Activated CD4-positive, alpha-beta T cell treated with anti-CD3 and anti-CD28 coated beads, Interleukin-2, amount 50 U/mL, for 48 hours (primary cell): Measurements from ENCODE around the gene TBX6.

Experiments used
- DNase-seq, 2 experiments: peaks; one replicate each; pipeline ENCODE4 v3.0.0-alpha.2; 2020

The TBX6 gene

DNA sequence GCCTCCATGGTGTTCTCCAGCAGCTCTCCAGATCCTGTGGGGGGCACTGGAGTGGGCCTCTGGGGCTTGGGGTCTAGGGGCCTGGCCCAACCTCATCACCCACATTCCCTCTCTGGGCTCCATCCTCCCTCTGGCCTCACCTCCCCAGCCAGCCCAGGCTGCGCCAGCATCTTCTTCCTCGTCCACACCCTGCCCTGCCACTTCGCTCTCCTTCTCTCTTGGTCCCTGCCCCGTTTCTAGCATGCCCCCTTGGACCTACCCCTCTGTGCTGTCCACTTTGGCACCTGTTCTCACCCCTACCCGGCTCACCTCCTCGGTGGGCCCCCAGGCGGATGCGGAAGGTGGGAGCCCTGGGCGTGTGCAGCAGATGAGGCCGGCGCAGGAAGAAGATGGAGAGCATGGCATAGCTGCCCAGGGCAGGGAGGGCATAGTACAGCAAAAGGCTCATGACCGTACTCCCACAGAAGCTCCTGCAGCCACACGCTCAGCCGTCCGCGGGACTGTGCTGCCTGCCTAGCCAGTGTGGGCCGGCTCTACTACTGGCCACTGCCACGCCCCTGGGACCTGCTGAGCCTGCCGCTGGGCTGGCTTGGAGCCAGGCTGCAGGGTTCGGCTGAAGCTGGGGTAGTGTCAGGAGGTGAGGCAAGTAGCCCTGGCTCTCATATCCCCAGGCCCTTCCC lies 21.4 kb upstream of the TBX6 start, which contains the start of gene GDPD3:
Gene GDPD3 (minus strand): TSS at position 507 of the 680 bp plus-strand sequence. CDS start 59 bp downstream, at position 448.
- DNase-seq: no peak

DNA sequence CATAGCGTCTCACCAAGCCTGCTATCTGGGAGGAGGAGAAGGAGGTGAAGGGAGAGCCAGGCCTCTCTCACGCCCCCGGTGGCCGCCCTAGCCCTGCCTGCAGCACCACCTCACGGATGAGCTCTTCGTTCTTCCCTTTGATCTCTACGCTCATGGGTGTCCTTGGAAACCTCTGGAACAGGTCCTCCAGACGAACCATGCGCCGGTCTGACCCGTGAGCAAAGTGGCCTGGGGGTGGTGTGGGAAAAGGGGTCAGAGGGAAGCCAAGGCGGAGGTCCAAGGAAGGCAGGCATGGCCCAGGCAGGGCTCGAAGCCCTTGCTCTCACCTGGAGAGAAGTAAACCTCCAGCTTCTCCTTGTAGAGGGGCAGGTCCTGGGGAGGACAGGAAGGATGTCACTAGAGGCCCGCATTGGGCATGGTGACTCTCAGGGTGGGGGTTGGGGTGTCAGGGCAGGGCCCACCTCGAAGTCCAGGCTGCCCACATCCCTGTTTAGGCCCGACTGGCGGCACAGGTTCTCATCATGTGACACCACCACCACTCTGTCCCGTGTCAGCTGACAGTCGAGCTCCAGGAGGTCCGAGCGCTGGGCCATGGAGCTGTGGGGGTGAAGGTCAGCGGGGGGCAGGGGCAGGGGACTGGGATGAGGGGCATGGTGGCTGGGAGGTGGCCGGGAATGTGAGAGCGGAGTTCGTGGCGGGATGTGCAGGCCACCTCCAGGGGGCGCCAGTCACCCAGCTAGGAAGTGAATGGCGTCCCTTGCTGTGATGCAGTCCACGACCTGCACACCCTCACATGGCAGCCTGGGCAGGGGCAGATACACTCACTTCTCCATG lies 20.7 kb upstream of the TBX6 start:
- peak; percentile 77 to 83 for DNase-seq

DNA sequence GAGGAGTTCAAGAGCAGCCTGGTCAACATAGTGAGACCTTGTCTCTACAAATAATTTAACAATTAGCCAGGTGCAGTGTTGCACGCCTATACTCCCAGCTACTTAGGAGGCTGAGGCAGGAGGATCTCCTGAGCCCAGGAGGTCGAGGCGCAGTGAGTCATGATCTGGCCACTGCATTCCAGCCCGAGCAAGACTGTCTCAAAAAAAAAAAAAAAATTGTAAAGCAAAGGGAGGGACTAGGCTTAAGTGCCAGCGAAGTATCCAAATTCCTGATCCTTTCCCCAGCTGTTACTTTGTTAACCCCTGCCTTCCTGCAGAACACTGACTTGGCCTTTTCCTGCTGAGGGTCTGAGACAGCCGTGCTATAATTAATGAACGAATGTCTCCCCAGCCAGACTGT lies 18.9 kb upstream of the TBX6 start:
- DNase-seq: no peak

DNA sequence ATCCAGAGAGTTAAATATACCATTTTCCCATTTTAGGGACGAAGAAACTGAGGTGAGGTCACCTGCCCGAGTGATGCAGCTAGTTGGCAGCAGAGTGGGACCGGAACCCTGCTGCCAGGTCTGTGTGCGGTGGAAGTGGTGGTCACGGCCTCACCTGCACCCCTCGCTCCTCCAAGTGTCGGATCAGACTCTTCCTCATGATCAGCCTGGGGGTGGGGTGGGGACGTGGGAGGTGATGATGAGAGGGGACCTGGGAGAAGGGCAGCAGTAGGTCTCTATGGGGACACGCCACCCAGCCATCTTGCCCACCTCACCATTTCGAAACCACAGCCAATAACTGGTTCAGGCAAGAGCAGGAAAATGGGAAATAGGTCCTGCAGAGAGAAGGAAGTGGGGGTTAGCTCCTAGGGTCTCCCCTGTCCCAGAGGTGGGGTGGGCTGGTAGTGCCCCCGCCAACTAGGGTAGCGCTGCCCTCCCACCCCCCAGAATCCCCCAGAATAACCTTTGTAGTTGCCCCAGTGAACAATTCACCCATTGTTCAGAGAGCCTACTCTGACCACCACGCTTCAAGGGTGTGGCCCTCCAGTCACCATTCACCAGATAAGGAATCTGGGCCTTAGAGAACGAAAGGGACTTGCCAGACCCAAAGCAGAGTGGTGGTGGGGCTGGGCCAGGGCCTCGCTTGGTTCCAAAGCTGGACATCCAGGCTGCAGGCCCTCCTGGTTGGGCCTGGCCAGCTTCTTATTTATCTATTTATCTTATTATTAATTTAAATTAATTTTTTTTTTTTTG lies 16.5 kb upstream of the TBX6 start:
- DNase-seq: no peak

DNA sequence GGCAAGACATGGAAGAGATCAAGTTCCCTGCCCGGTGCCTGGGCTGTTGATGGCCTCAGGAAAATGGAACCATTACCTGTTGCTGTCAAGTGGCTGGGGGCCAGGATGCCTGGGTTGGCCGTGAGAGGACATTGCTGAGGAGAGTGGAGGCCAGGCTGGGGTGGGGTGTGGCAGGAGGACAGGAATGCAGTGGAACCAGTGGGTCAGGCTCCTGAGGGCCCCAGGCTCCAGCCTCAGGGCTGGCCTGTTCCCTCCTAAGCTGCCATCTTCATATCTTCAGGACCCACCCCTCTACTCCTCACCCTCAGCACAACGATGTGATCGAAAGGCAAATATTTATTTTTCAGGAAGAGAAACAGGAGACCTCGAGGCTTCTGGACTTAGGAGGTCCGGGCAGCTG lies 12.8 kb upstream of the TBX6 start:
- DNase-seq: no peak

DNA sequence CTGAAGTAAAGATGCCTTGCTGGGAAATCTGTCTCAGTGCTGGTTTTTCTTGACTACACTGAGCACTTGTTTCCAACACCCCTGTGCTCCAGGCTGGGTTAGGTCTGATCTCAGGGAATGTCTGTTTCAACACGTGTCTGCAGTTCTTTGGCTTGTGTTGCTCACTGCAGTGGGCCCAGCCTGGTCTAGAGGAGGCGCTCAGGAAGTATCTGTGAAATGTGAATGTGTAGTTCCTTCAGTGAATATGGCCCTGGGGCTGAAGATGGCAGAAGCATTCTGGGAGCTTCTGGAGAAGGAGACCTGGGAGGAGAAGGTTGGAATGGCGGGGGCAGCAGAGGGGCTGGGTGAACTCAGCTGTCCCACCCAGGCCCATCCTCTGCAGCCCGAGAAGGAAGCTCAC lies 12.4 kb upstream of the TBX6 start:
- DNase-seq: no peak

DNA sequence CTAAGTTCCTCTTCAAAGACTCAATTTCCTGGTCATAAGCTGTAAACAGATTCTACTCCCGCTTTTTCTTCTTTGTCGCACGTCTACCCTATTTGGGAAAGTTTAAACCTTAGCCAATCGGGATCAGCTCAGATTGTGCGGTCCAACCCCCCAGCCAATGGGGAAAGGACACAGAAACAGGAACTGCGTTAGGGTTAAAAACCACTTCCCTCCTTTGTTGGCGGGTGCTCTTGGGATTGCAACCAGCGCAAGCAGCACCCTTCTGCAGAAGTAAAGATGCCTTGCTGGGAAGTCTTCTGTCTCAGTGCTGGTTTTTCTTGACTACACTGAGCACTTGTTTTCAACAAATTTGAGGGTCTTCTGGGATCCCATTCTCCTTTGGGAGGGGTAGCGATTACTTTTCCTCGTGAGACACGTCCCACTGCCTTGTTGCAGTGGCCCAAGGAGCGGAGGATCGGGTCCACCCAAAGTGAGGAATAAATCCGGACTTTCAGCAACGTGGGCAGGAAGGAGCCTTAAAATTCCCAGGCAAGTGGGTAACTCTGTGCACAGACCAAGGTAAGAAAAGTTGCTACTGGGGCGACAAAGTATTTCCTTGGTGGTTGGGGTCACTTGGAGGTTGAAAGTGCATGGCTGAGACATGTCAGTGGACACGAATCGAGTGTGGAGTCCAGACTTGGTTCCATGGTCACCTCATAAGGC lies 5.3 kb upstream of the TBX6 start:
- DNase-seq: no peak

DNA sequence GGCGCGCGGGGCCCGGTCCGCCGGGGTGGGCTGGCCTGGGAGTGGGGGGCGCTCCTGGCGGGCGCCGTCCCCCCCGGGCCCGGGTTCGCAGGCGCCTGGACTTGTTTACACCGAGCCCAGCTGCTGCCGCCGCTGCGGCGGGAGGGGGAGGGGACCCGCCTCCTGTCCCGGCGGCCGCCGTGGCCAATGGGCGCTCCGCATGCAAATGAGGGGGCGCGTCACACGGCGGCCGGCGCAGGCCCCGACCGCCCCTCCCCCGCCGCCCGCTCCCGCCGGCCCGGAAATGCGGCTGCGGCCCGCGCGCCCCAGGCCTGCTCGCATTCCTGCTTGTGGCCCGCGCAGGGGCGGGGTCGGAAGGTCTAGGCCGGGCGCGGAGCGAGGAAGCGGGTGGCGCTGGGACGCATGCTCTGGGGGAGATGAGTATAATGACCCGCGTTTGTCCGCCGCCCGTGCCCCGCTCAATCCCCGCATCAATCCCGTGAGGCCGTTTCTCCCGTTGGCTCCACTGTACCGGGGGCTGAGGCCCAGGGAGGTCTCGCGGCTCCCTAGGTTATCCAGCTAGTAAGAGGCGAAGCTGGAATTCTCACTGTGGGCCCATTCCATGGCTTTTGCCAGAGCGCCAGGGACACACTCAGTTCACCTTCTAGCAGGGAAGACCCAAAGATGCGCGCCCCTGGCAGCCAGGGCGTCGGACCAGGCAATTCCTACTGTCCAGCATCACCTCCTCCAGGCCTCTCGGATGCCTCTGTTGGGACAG lies 4.6 kb upstream of the TBX6 start, which contains the start of gene YPEL3:
Gene YPEL3 (minus strand): TSS at position 109 of the 757 bp plus-strand sequence. CDS start 731 bp downstream, outside the sequence.
- DNase-seq: peak; percentile 86 to 87

DNA sequence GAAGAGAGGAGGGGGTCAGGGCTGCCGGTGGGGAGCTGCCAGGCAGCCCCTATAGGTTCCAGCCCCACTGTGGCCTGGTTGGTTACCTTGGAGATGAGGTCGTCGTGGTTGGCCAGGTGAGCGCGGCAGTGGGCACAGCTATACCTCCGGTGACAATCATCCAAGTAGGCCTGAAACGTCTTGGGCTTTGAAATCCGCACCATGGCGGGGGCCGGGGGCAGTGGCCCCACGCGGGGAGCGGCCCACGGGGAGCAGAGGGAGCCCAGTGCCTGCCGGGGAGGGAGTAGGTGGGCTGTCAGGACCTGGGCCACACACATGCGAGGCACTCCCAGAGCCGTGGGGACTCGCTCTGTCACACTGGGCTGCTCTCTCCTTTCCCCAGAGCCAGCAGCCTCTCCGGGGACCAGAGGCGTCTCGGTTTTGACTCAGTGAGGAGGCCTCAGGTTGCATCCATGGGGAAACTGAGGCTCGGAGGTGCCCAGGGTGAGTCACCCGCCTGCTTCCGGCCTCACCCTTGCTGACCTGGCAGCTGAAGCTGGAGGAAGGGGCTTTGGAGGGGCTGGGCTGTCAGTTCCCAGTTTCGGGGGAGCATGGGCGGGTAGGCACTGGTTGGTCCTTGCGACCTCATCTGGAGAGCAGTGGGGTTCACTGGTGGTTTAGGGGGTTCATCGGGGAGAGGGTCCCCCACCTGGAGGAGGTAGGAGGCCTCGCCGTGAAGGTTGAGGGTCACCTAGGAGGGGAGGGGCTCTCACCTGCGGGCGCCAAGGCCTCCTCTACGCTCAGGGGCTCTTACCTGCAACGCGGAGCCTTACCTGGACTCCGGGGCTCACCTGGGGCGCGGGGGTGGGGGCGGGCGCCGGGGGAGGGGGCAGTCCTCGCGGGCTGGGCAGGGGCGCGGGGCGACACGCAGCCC lies 3.7 kb upstream of the TBX6 start:
- no peak for DNase-seq

DNA sequence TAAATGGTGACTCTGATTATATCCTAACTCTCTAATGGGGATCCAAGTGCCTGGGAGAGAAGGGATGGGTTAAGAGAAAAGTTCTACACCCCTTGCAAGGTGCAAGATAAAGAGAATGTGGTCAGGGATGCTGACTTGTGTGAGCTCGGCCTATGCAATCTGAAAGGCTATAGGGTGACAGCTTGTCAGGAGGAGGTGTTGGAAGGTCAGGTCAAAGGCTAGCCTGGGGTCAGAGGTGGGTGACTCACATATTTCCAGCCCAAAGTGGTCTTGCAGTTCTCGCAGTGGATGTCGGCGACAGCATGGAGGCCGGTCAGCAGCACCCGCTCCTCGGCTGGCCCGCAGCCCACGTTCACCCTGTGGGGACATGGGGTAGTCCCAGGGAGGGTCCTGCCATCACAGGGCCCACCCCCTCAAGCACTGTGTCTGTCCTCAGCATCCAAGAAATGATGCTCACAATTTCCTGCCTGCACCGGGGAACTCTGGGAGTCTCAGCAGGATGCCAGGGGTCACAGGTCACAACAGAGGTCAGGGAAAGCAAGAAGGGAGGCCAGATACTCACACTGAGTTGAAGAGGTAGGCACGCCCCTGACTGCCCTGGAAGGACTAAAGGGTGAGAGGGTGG lies 2.9 kb upstream of the TBX6 start:
- DNase-seq: no peak

DNA sequence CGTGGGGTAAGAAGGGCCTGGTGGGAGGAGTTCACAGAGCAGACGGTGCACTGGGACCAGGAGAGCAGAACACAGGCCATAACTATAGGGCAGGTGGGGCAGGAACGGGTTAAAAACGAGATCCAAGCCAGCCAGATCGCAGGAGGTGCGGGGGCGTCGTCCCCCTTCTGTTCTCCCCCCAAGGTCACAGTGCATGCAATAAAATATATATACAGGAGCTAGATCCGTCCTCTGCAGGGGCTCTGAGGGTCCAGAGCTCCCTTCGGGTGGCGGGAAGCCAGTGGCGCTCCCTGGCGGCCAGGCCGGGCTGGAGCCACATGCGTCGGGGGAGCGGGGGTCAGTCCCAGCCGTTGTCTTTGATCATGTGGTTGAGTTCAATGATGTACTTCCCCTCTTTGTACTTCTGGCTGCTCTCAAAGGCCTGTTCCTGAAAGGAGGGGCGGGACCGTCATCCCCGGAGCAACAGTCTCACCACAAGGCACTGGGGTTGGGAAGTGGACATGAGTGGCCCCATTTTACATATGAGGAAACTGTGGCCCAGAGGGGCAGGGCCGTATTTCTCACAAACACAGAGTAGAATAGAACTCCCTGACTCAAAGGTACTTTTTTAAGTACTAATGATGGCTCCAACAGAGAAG lies 768 bp upstream of the TBX6 start:
- peak; percentile 82 to 84 for DNase-seq

DNA sequence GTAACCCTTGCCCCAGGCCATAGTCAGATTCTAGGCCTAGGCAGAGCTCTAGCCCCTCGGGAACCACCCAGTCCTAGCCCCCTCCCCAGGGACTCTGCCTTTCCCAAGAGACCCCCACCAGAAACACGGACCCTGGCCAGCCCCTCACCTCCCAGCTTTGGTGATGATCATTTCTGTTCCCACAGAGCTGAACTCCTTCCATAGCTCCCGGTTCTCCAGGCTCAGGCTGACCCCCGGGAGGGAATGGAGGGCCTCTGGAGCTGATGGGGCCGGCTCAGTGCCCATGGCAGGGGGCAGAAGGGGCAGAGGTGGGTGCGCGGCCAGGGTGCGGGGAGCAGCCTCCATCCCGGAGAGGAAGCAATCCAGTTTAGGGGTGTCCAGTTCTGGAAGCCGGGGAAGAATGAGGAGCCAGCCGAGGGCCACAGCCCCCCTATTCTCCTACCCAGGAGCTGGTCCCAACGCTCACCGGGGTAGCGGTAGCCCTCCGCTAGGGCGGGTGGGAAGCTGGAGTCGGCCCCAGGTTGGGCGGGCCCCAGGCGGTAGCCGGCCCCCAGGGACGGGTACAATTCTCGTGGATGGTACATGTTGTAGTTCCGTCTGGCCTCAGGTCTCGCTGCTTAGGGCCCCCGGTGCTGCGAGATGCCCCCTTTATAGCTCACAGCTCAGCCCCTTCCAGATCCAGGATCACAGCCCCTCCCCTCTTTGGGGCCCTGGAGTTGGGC lies 953 bp downstream of the TBX6 start:
- no peak for DNase-seq

DNA sequence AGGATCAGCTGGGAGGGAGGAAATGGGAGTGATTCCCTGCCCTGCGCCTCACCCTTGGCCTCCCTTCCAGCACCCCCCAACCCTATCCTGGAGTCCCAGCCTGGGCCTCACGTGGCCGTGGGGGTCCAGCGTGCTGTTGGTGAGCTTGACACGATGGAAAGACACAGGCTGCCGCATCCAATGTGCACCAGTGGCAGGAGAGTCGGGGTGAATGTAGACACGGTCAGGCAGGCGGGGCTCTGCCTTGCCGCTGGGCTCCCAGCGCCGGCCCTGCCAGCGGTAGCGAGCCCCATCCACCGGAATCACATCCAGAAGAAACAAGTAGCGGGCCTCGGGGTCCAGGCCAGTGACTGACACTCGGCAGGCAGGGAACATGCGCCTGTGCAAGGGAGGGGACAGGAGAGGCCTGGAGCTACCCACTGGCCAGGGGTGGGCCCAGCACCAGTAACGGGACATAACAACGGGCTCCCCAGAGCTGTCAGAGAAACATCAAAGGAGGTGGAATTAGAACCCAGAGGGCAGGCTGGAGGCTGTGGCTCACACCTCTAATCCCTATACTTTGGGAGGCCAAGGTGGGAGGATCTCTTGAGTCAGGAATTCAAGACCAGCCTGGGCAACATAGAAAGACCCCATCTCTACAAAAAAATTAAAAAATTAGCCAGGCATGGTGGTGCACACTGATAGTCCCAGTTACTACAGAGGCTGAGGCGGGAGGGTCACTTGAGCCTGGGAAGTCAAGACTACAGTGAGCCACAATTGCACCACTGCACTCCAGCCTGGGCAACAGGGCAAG lies 2.7 kb downstream of the TBX6 start:
- no peak for DNase-seq

DNA sequence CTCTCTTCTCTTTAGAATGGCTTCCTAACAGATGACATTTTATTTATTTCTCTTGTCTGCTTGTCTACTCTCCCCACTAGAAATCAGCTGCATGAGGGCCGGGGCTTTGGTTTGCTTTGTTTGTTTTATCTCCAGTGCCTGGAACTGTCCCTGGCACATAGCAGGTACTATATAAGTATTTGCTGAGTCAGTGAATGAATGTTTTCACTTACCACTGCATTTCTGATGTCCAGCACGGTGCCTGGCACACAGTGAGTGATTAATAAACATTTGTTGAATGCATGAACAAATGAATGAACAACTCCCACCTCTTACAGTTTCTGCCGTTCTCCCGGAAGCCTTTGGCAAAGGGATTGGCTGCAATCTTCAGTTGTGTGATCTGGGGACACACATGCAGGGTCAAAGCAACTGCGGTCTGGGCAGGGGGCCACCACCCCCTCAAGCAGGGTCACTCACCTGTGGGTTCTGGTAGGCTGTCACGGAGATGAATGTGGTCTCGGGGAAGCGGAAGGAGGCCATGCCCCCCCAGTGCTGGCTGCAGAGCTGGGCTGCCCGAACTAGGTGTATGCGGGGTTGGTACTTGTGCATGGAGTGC lies 3.4 kb downstream of the TBX6 start:
- DNase-seq: no peak

DNA sequence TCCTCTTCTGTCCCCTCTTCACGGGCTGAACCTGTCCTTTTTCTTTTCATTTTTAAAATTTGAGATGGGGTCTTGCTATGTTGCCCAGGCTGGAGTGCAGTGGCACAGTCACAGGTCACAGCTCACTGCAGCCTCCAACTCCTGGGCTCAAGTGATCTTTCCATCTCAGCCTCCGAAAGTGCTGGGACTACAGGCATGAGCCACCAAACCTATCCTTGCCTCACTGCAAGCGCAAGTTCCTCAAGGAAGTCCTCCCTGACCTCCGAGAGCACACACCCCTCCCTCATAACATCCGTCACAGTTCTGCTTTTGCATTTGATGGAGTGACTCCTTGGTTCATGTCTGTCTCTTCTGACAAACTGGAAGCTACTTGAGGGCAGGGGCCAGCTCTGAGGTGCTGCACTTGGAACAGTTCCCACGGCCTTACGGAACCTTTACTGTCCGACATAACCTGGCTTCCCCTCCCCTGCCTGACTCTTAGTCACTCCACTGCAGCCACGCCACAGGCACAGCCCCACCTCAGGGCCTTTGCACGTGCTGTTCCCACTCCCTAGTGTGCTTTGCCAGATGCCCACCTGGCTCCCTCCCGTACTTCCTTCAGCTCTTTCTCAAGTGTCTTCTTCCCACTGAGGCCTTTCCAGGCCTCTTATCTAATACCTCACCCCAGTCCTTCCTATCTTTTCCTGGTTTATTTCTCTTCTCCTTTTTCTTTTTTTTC lies 4.4 kb downstream of the TBX6 start:
- DNase-seq: no peak

DNA sequence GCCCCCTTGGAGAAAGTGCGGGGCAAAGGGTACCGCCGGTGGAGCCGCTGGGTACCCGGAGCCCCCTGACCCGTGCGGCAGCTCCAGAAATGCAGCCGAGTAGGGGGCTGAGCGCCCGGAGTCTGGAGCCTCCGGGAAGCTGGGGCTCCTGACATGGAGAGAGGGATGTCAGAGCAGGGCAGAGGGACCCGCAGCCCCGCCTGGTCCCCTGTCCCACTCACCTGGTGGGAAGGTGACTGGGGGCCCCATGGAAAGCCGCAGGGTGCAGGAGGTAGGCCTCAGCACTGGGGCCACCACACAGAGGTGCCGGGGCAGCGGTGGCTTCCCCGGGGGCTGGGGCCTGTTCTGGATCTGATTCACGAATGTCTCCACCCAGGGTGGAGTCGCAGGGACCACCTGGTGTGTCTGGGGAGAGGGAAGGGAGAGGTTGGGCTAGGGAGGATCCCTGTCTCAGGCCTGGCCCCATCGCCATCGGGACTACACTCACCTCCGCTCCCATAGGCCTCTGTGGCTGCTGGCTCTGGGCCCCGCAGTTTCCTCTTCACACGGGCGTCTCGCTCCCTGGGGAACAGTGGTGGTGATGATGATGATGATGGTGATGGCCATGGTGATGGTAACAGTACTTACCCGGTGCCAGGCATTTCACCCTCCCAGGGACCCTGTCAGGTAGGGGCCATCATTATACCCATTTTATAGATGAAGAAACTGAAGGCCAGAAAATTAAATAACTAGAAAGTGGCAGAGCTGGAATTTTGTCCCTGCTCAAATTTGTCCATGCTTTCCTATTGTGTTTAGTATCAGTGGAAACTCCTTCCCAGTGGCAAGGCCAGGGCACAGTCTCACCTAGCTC lies 5.2 kb downstream of the TBX6 start:
- no peak for DNase-seq
